HG02623 (cell line): ENCODE measurements around the gene ZBTB49.
A peak's percentile ranks its signal among the peaks of the same experiment; 100 is the strongest.
"Not testable (repeated sequence)": the region's sequence is repeated elsewhere in the genome, so short reads cannot be mapped to it uniquely, and the experiment has no call there.

Source experiments
- ATAC-seq: cut with Tn5 transposase; IDR thresholded peaks from one replicate; pipeline ENCODE4 v1.9.1; 2021; ENCODE audit warnings: moderate library complexity; ENCODE audit not compliant: unreplicated experiment

ZBTB49 gene

GRCh38 chr4:4323705-4324534 is 33.9 kb downstream of the ZBTB49 start:
- ATAC-seq = no peak

GRCh38 chr4:4325321-4325720 is 35.3 kb downstream of the ZBTB49 start:
- ATAC-seq = no peak

- ATAC-seq = no peak
Measured at GRCh38 chr4:4326166-4326565, 36.1 kb downstream of the ZBTB49 start.

GRCh38 chr4:4327652-4328121 is 37.6 kb downstream of the ZBTB49 start:
- ATAC-seq = no peak

- ATAC-seq = no peak
Measured at GRCh38 chr4:4328206-4328605, 38.2 kb downstream of the ZBTB49 start.

- ATAC-seq = no peak
Measured at GRCh38 chr4:4328840-4329239, 38.8 kb downstream of the ZBTB49 start.

GRCh38 chr4:4329496-4329895 is 39.4 kb downstream of the ZBTB49 start:
- ATAC-seq = no peak

- ATAC-seq = no peak
Measured at GRCh38 chr4:4330794-4331193, 40.7 kb downstream of the ZBTB49 start.

- no peak for ATAC-seq
Measured at GRCh38 chr4:4332529-4332928, 42.5 kb downstream of the ZBTB49 start.

GRCh38 chr4:4333265-4333706 is 43.2 kb downstream of the ZBTB49 start:
- no peak for ATAC-seq

GRCh38 chr4:4334798-4335520 is 44.9 kb downstream of the ZBTB49 start:
- no peak for ATAC-seq

GRCh38 chr4:4338210-4339001 is 48.4 kb downstream of the ZBTB49 start:
- ATAC-seq = no peak

- ATAC-seq = no peak
Measured at GRCh38 chr4:4339504-4340085, 49.5 kb downstream of the ZBTB49 start.

- ATAC-seq = no peak
Measured at GRCh38 chr4:4341861-4342650, 52.0 kb downstream of the ZBTB49 start.

GRCh38 chr4:4343038-4343437 is 53.0 kb downstream of the ZBTB49 start:
- ATAC-seq = no peak

- peak; percentile 90 for ATAC-seq
Measured at GRCh38 chr4:4344915-4345527, 55.0 kb downstream of the ZBTB49 start.

GRCh38 chr4:4347585-4347984 is 57.5 kb downstream of the ZBTB49 start:
- ATAC-seq = no peak

- ATAC-seq = not testable (repeated sequence)
Measured at GRCh38 chr4:4348585-4348984, 58.5 kb downstream of the ZBTB49 start.

GRCh38 chr4:4349867-4350266 is 59.8 kb downstream of the ZBTB49 start:
- ATAC-seq = no peak

- ATAC-seq = no peak
Measured at GRCh38 chr4:4350909-4351308, 60.9 kb downstream of the ZBTB49 start.
